Measurements from ENCODE around the gene SLC27A3.

Gene SLC27A3

GRCh38 chr1:153774780-153775457 is at the start of gene SLC27A3:
Gene SLC27A3 (plus strand): TSS chr1:153775407. CDS start chr1:153775498, 91 bp downstream.
- intact Hi-C loops (cut with DNase I): loop anchor here (10.0 kb wide), 1 partner anchor 100 kb away; the partner anchor contains the start of genes ILF2 and NPR1
- DNase-seq: peak; percentile 43 to 96 (median 65)

DNA sequence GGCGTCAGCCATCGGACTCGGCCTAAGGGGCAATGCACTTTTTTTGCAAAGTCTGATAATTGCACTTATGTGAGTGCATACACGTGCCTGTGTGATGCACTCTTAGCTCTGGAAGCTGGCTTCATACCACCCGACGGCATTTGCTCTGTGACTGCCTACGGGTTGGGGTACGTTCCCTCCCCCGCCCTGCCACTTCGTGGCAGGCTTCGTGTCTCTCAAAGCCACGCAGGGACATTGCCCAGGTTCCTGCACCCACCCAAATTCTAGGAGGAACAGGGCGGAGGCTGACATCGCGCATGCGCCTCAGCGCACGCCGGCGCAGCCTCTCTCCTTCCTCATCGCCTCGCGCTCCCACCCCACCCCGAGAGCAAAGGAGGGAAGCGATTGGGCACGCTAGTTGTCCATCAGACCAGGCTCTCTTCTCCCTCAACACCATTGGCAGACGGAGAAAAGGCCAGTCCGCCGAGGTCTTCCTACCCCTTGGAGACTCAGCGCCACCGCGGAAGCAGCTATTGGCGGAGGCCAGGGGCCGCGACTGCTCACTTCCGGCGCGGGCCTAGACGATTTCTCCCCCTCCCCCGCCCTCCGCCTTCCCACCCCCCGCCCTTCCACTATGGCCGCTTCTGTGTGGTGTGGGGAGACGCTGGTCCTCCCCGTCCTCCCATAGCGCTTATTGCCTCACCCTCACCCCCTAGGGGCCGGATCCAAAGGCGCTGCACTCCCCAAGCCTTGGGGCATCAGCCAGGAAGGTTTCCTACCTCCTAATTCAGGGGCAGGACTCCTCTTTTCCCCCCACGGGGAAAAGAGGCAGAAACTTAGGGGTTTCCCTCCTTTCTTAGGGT is 47.5 kb upstream of the SLC27A3 start, which contains the start of gene INTS3:
Gene INTS3, plus strand, starts transcription at position 588 of the 842 bp plus-strand sequence. CDS start 585 bp downstream, outside the sequence.
- intact Hi-C loops (cut with DNase I): loop anchor here (5.0 kb wide), 1 partner anchor 260 kb away; the partner anchor contains the start of gene RAB13
- DNase-seq: peak; percentile 99 to 100 (median 100)

DNA sequence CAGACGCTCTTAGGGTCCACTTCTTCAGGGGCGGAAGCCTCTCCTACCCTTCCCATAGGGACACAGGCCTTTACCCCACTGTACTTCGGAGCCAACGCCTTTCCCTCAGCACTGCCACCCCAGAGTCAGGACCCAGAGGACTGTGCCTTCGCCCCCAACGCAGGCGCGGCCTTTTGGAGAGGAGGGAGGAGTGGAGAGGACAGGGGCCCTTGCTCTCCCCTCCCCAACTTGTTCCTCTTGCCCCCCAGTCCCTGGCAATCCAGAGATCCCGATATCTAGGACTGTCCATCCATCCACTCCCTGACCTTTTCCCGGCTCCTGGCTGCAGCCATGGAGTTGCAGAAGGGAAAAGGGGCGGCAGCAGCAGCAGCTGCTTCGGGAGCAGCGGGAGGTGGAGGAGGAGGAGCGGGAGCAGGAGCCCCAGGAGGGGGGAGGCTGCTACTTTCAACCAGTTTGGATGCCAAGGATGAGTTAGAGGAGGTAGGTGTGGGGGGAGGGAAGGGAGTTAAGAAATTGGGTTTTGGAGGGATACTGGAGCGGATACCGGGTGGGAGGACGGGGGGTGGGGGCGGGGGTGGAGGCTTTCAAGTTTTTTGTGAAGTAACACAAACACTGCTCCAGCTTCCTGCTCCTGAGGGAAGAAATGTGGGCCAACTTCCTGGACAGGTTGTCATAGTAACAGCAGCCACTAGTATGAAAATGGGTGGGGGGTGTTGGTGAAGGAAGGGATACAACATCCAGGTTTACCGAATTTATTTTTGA is 46.7 kb upstream of the SLC27A3 start:
- intact Hi-C loops (cut with DNase I): loop anchor here (5.0 kb wide), 1 partner anchor 259 kb away; the partner anchor contains the start of gene RAB13
- peak in 8 of 10 donors; percentile 14 to 86 (median 19) for DNase-seq

- intact Hi-C loops (cut with DNase I): no loop called here
- DNase-seq: no peak
These were observed 44.7 kb upstream of the SLC27A3 start for GRCh38 chr1:153730468-153730988.

- intact Hi-C loops (cut with DNase I): no loop called here
These were observed 41.2 kb upstream of the SLC27A3 start for GRCh38 chr1:153733970-153734369.

DNA sequence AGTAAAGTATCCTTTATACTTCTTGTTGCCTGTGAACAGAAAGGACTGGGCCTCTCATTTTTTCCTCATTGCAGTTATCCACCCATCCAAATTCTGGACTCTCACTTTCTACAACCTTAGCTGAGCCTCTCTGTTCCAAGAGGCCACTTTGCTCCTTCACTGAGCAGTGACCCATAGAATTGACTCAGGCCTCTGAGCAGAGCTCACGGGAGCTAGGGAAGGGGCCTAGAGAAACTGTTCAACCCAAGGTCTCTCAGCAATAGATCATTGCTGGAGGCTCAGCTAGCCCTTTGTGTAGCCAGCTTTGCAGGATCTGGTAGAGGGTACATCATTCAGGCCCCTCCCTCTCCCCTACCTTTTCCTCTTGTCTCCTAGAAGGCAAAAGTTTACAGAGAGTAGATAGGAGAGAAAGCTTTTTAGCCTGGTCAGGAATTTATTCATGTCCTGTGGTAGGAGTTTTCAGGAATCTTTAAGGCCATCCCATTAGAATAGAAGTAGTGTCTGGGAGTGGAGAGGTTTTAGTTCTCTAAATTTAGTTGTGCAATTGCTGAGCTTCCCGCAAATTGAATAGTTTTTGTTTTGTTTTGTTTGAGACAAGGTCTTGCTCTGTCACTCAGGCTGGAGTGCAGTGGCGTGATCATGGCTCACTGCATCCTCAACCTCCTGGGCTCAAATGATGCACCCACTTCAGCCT is 40.7 kb upstream of the SLC27A3 start:
- DNase-seq: peak in 1 of 10 donors; percentile 39
- intact Hi-C loops (cut with DNase I): no loop called here

More at GRCh38 chr1:153733970-153734369, 41.2 kb upstream of the SLC27A3 start:
- no peak for DNase-seq

DNA sequence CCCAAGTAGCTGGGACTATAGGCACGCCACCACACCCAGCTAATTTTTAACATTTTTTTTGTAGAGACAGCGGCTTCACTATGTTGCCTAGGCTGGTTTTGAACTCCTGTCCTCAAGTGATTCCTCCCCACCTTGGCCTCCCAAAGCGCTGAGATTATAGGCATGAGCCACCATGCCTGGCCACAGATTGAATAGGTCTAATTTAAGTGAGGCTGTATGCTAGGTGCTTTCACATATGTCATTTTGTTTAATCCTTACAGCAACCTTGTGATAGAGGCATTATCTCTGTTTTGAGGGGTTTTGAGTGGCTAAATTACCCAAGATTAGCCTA is 40.2 kb upstream of the SLC27A3 start:
- intact Hi-C loops (cut with DNase I): no loop called here
- peak in 1 of 10 donors; percentile 0 for DNase-seq

DNA sequence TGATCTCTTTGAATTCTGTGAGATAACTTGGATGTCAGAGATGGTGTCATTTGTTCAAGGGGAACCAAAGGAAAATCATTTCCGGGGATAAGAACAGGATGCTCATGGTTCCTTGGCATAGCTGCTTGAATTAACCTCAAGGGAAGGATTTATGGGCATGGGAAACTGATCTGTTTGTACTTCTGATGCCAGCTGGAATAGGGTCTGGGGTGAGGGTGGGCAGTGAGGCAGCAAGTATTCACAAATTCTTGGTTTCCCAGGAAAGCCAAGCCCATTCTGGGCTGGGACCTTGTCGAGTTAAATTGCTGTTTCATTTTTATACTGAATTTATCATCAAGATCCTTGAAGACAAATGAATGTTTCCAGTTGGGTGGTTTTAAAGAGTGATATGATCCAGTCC is 33.2 kb upstream of the SLC27A3 start:
- intact Hi-C loops (cut with DNase I): loop anchor here (10.0 kb wide), 1 partner anchor 227 kb away; no protein-coding TSS in a partner anchor
- peak in 1 of 10 donors; percentile 13 for DNase-seq

- intact Hi-C loops (cut with DNase I): loop anchor here (10.0 kb wide), 1 partner anchor 228 kb away; no protein-coding TSS in a partner anchor
- peak in 1 of 10 donors; percentile 19 for DNase-seq
These were observed 32.6 kb upstream of the SLC27A3 start for GRCh38 chr1:153742411-153743142.

DNA sequence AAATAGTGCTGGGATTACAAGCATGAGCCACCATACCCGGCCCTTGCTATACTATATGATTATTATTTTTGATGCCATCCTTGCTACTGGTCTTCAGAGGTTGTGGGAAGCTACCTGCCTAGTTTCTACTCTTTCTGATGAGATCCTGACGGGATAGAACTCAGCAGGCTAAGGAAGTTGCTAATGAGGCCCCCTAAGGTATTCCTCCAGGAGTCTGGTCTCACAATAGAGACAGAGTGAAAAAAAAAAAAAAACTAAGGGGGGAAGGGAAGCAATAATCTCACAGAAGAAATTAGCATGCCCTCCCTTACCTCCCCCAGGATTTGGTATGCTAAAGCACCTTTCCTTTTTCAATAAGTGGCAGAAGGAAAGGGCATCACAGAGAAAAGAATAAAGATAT is 29.8 kb upstream of the SLC27A3 start:
- no peak for DNase-seq
- intact Hi-C loops (cut with DNase I): loop anchor here (5.0 to 10.0 kb wide), 2 partner anchors 173 to 231 kb away; no protein-coding TSS in a partner anchor

GRCh38 chr1:153746174-153746573 is 29.0 kb upstream of the SLC27A3 start:
- intact Hi-C loops (cut with DNase I): loop anchor here (5.0 to 10.0 kb wide), 2 partner anchors 174 to 231 kb away; no protein-coding TSS in a partner anchor
- peak in 1 of 10 donors; percentile 67 for DNase-seq

DNA sequence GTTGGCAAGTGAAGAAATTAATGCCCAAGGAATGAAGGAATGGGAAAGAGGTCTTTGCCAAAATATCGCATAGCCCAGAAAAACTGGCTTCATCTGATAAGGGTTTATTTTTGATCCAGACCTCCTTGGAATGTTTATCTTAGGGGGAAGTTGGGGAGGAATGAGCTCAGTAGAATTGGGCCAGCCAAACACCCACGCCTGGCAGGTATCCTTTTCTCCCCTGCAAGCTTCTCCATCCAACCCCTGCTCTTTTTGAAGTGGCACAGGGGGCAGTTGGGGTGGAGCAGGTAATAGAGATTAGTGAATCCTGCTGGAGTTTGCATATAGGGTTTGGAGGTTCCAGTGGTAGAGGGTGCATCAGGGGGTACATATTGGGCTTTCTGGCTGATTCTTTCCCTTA is 26.3 kb upstream of the SLC27A3 start:
- intact Hi-C loops (cut with DNase I): loop anchor here (1.0 to 10.0 kb wide), 3 partner anchors 72 to 234 kb away; no protein-coding TSS in a partner anchor
- peak in 1 of 10 donors; percentile 11 for DNase-seq

GRCh38 chr1:153749408-153750005 is 25.7 kb upstream of the SLC27A3 start:
- peak; percentile 67 to 97 (median 82) for DNase-seq
- intact Hi-C loops (cut with DNase I): loop anchor here (1.0 to 10.0 kb wide), 3 partner anchors 72 to 235 kb away; no protein-coding TSS in a partner anchor

- intact Hi-C loops (cut with DNase I): no loop called here
- peak in 1 of 10 donors; percentile 4 for DNase-seq
These were observed 24.9 kb upstream of the SLC27A3 start for GRCh38 chr1:153750026-153750995.

DNA sequence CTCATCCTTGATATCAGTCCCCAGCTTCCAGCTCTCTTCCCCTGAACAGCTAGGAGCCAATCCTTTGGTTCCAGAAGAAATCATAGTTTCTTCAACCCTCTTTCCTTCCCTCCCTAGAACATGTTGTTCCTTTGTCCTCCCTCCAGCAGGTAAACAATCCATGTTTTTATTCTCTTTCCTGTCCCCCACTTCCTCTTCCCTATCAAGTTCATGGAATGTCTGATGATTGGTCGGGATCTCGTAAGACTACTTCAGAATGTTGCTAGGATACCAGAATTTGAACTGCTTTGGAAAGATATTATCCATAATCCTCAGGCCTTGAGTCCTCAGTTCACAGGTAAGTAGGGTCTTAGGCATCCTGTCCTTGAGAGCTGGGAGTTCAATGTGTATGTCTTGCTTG is 23.1 kb upstream of the SLC27A3 start:
- intact Hi-C loops (cut with DNase I): no loop called here
- DNase-seq: no peak

GRCh38 chr1:153752571-153753195 is 22.5 kb upstream of the SLC27A3 start:
- DNase-seq: peak in 1 of 10 donors; percentile 17
- intact Hi-C loops (cut with DNase I): no loop called here

All from posterior cingulate gyrus (tissue), 11 donors.